ENCODE data around the gene GPR55.

DNA sequence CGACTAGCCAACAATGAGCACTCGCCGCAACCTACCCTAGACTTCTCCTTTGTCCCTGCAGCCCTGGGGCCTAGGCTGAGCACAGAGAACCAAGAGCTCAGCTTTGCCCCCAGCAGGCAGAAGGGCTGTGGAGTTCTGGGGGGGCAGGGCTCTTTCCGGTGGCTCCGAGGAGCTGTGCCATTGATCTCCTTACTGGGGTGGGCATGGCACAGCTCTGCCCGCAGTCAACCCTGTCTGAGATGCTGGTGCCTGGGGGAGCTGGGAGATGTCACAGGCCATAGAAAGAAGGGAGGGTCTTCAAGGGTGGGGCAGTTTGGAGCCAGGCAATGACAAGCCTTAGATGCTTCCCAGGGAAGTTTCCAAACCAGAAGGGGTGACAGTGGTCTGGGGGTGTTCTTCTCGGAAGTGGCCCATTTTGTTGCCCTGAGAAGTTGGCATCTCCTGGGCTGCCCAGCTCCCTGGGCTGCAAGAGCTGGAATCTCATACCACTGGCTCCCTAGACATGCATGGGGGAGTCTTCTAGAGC lies 14.1 kb upstream of the GPR55 start:
- TF ChIP-seq ZNF121 (CRISPR knock-in tag; IDR thresholded peaks at IDR 0.05) (no peak), MLX (CRISPR knock-in tag; IDR thresholded peaks at IDR 0.05) (no peak)
- TF ChIP-seq, protein P1, sequence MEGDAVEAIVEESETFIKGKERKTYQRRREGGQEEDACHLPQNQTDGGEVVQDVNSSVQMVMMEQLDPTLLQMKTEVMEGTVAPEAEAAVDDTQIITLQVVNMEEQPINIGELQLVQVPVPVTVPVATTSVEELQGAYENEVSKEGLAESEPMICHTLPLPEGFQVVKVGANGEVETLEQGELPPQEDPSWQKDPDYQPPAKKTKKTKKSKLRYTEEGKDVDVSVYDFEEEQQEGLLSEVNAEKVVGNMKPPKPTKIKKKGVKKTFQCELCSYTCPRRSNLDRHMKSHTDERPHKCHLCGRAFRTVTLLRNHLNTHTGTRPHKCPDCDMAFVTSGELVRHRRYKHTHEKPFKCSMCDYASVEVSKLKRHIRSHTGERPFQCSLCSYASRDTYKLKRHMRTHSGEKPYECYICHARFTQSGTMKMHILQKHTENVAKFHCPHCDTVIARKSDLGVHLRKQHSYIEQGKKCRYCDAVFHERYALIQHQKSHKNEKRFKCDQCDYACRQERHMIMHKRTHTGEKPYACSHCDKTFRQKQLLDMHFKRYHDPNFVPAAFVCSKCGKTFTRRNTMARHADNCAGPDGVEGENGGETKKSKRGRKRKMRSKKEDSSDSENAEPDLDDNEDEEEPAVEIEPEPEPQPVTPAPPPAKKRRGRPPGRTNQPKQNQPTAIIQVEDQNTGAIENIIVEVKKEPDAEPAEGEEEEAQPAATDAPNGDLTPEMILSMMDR (IDR thresholded peaks at IDR 0.05), result no peak
- TF ChIP-seq, protein P2, sequence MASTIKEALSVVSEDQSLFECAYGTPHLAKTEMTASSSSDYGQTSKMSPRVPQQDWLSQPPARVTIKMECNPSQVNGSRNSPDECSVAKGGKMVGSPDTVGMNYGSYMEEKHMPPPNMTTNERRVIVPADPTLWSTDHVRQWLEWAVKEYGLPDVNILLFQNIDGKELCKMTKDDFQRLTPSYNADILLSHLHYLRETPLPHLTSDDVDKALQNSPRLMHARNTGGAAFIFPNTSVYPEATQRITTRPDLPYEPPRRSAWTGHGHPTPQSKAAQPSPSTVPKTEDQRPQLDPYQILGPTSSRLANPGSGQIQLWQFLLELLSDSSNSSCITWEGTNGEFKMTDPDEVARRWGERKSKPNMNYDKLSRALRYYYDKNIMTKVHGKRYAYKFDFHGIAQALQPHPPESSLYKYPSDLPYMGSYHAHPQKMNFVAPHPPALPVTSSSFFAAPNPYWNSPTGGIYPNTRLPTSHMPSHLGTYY (CRISPR knock-in tag; IDR thresholded peaks at IDR 0.05), result no peak

All from WTC11 (cell line).